22Rv1 (cell line): ENCODE measurements around the gene VWA5B1.

Experiments
- H3K27ac ChIP-seq: fragments of 450-650 bp; 2 replicates; pipeline ENCODE4 v1.5.1; 2017
- ZFX ChIP-seq: fragments of 450-650 bp; IDR thresholded peaks from 2 replicates; pipeline ENCODE4 v1.6.1; 2017; ENCODE audit warnings: antibody characterized with exemption, borderline replicate concordance
- TF ChIP-seq, protein P1 (sequence below): fragments of 450-650 bp; IDR thresholded peaks from 2 replicates; pipeline ENCODE4 v1.5.1; 2017; ENCODE audit warnings: mild to moderate bottlenecking

VWA5B1 gene, protein sequence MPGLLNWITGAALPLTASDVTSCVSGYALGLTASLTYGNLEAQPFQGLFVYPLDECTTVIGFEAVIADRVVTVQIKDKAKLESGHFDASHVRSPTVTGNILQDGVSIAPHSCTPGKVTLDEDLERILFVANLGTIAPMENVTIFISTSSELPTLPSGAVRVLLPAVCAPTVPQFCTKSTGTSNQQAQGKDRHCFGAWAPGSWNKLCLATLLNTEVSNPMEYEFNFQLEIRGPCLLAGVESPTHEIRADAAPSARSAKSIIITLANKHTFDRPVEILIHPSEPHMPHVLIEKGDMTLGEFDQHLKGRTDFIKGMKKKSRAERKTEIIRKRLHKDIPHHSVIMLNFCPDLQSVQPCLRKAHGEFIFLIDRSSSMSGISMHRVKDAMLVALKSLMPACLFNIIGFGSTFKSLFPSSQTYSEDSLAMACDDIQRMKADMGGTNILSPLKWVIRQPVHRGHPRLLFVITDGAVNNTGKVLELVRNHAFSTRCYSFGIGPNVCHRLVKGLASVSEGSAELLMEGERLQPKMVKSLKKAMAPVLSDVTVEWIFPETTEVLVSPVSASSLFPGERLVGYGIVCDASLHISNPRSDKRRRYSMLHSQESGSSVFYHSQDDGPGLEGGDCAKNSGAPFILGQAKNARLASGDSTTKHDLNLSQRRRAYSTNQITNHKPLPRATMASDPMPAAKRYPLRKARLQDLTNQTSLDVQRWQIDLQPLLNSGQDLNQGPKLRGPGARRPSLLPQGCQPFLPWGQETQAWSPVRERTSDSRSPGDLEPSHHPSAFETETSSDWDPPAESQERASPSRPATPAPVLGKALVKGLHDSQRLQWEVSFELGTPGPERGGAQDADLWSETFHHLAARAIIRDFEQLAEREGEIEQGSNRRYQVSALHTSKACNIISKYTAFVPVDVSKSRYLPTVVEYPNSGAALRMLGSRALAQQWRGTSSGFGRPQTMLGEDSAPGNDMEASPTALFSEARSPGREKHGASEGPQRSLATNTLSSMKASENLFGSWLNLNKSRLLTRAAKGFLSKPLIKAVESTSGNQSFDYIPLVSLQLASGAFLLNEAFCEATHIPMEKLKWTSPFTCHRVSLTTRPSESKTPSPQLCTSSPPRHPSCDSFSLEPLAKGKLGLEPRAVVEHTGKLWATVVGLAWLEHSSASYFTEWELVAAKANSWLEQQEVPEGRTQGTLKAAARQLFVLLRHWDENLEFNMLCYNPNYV

DNA sequence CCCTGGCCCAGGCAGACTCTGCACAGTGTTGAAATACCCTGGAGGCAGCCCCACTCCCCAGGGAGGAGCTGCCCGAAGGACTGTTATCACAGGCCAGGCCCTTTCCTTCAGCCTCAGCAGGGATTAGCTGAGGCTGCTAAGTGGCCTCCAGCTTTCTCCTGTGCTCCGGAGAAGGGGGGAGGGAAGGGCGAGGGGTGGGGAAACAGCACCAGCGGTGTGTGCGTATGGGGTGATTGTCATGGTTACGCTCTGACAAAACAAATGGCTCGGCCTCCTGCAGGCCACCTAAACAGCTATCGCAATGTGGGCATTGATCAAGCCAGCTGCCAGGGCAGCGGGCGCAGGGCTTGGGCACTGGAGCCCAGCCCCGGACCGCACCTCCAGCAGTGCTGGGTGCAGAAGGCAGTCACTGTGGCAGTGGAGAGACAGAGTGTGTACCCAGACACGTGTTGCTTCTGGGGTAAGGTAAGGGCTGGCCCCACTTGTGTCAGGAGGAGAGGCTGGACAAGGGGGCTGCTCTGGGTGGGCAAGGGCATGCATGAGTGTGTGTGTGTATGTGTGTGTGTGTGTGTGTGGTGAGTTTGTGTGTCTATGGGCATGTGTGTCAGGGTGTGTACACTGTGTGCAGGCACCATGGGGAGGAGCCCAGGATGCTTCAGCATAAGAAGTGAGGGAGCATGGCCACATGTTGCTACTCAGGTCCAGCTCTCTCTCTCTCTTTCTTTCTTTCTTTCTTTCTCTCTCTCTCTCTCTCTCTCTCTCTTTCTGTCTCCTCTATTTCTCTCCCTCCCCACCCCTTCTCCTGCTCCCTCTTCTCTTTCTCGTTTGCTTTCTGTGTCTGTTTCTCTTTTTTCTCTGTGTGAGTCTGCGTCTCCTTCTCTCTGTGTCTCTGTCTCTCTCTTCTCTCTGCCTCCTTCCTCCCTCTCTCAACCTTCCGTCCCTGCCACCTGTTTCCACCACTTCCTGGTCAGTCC, at the start of gene VWA5B1:
TSS of gene VWA5B1 (plus strand) at position 252 of the 974 bp plus-strand sequence. CDS start 19,727 bp downstream, outside the sequence.
- H3K27ac ChIP-seq, result no peak within 1 kb of the TSS
- no peak for TF ChIP-seq ZFX
- TF ChIP-seq, protein P1, sequence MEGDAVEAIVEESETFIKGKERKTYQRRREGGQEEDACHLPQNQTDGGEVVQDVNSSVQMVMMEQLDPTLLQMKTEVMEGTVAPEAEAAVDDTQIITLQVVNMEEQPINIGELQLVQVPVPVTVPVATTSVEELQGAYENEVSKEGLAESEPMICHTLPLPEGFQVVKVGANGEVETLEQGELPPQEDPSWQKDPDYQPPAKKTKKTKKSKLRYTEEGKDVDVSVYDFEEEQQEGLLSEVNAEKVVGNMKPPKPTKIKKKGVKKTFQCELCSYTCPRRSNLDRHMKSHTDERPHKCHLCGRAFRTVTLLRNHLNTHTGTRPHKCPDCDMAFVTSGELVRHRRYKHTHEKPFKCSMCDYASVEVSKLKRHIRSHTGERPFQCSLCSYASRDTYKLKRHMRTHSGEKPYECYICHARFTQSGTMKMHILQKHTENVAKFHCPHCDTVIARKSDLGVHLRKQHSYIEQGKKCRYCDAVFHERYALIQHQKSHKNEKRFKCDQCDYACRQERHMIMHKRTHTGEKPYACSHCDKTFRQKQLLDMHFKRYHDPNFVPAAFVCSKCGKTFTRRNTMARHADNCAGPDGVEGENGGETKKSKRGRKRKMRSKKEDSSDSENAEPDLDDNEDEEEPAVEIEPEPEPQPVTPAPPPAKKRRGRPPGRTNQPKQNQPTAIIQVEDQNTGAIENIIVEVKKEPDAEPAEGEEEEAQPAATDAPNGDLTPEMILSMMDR, result no peak

DNA sequence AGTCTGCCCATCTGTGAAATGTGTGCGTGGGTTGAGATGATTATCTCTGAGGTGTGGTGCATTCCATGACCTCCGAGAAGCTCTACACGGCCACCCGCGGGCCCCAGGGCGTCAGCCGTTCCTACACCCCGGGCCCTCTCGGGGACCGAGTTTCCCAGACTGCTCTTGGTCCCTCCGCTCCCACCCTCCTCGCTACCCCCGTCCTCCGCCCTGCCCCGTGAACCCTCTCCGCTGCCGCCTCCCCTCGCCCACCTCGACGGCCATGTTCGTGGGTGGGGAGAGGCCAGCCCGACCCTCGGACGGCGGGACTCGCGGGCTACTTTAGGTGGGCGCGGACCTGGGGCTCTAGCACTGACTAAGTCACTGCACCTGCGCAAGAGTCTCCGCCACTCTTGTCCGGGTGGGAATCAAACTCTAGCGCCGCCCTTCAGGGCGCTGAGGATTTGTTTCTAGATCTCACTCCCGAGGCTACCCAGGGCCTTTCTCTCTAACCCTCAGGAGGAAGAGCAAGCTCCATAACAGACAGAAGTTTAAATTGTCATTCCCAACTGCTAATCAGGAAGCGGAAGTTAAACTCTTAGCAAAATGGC, 47.7 kb upstream of the VWA5B1 start:
- H3K27ac ChIP-seq, result no peak overlapping the region
- TF ChIP-seq, protein P1, result peak; percentile 25
- no peak for TF ChIP-seq ZFX

DNA sequence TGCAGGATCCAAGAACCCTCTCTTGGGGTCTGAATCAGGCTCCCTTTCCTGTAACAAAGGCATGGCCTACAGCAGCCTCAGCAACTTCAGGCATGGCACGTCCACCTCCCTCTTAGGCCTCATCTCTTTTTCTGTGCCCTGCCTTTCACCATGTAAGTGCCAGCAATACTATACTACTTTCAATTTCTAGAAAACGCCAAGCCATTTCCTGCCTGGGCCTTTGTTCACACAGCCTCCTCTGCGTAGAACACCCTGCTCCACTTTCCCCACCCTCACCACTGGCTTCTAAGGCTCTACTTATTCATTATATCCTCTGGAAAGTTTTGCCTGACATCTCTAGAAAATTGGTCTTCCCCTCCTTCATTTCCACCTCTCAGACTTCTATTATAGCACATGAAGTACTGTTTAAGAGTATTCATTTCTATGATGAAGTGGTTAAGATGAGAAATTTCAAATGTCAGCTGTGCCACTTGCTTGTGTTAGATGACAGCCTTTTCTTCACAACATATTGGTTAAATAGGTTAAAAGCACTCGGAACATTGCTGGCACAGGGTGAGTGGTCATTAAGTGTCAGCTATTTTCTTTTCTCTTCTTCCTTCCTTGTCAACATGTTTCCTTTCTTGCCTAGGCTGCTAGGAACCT, 41.6 kb upstream of the VWA5B1 start:
- H3K27ac ChIP-seq, result no peak overlapping the region
- no peak for TF ChIP-seq ZFX
- TF ChIP-seq, protein P1, result no peak

DNA sequence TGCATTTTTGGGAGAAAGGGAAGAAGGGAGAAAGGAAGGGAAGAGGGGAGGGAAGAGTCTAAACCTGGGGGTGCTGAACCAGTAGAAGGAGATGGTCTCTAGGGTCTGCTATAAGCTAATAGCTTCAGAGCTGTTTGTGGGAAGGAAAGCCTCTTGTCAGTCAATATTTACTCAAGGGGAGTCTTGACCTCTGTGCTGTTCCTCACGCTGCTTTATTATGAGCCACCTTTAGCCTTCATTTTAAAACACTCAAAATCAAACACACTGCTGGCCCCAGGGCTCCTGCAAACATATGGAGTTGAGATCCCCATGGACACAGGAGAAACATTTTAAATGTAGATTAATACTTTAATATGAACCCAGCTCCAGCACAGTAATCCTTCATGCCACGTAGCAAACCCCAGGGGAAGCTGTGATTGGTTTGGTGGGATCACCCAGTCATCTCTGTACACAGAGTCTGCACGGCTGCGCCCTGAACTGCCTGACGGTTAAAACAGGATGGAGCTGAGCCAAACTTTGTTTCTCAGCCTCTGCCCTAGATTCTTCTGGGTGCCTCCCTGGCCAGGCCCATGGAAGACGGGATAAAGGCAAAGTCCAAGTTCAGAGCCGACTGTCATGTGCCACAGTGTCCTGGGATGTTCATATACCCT, 40.2 kb upstream of the VWA5B1 start:
- H3K27ac ChIP-seq, result no peak overlapping the region
- TF ChIP-seq, protein P1, result no peak
- TF ChIP-seq ZFX, result no peak

DNA sequence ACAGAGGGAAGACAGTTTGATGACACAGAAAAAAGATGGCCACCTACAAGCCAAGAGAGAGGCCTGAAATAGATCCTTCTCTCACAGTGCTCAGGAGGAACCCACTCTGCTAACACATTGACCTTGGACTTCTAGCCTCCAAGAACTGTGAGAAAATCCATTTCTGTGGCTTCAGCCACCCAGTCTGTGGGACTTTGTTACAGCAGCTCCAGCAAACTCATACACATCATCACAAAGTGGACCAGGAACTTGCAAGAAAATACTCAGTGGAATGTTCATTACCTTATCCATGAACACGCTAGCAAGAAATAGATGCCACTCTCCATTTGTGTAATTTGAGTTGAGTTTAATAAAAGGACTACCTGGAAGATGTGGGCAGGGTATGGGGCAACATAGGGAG, 38.1 kb upstream of the VWA5B1 start:
- H3K27ac ChIP-seq, result no peak overlapping the region
- TF ChIP-seq, protein P1, result no peak
- TF ChIP-seq ZFX, result no peak
